Gastroesophageal sphincter (tissue), 4 donors: Measurements from ENCODE around the gene TTC3. TPM values are rescaled to one million over a fixed set of nuclear protein-coding genes. Genes with fewer than 3 reads are reported as not detected.

Experiments
- ATAC-seq: fragments of 150-250 bp; one replicate; pipeline ENCODE4 v1.9.1; 2016; ENCODE audit warnings: mild to moderate bottlenecking, moderate library complexity
- H3K27ac ChIP-seq, 4 donors: fragments of 200-600 bp; sonication (generic) in 3 of 4; 1 replicate in 3 of 4; 2 replicates in 1 of 4; pipeline ENCODE4 v1.5.1; 2016 to 2019
- H3K27me3 ChIP-seq: fragments of 200-600 bp; sonication (generic); one replicate; pipeline ENCODE4 v1.5.1; 2019
- H3K36me3 ChIP-seq, 2 donors: fragments of 200-600 bp; sonication (generic); one replicate each; pipeline ENCODE4 v1.5.1; 2019; ENCODE audit warnings: control low read depth in 1 of 2
- H3K4me1 ChIP-seq, 3 donors: fragments of 200-600 bp; sonication (generic); 1 replicate in 2 of 3; 2 replicates in 1 of 3; pipeline ENCODE4 v1.5.1; 2016 to 2019; ENCODE audit warnings: control low read depth in 2 of 3
- H3K4me3 ChIP-seq, 2 donors: fragments of 200-600 bp; sonication (generic); one replicate each; pipeline ENCODE4 v1.5.1; 2019; ENCODE audit warnings: mild to moderate bottlenecking in 1 of 2, moderate library complexity in 1 of 2
- H3K9me3 ChIP-seq, 3 donors: fragments of 200-600 bp; sonication (generic); one replicate each; pipeline ENCODE4 v1.5.1; 2017 to 2019; ENCODE audit warnings: control low read depth in 2 of 3
- EP300 ChIP-seq: sonication (generic); formaldehyde crosslinking; IDR thresholded peaks from one replicate; pipeline ENCODE4 v1.6.1; 2017; ENCODE audit warnings: antibody characterized with exemption, mild to moderate bottlenecking
- POLR2A ChIP-seq, 2 donors: fragments of 450-650 bp; IDR thresholded peaks; one replicate each; pipeline ENCODE4 v1.6.1; 2017; ENCODE audit warnings: antibody characterized with exemption in 2 of 2, mild to moderate bottlenecking in 2 of 2, moderate library complexity in 1 of 2
- POLR2AphosphoS5 ChIP-seq: sonication (generic); formaldehyde crosslinking; IDR thresholded peaks from one replicate; pipeline ENCODE4 v1.6.1; 2017; ENCODE audit warnings: antibody characterized with exemption
- WGBS, 2 donors: methylation state at CpG; one replicate each; pipeline ENCODE4 v1.1.5; 2018; ENCODE audit warnings: low coverage in 1 of 2; 5-methylcytosine and 5-hydroxymethylcytosine counted together
- total RNA-seq, 4 donors: library from RNA; depleted of rRNA; stranded (reverse); fragments of >200 nt; gene quantifications; one replicate each; pipeline ENCODE4 v1.1.0, GENCODE V29; 2016
- TF ChIP-seq, protein P1 (sequence below), 4 experiments: fragments of 200-600 bp in 2 of 4; fragments of 450-650 bp in 2 of 4; sonication (generic) in 1 of 4; IDR thresholded peaks; one replicate each; pipeline ENCODE4 v1.5.1; 2017 to 2019; ENCODE audit warnings: antibody characterized with exemption in 4 of 4, mild to moderate bottlenecking in 2 of 4, moderate library complexity in 2 of 4

The TTC3 gene
- total RNA-seq, 4 donors from 2014 or later = 85.1 to 157 (median 127) TPM

DNA sequence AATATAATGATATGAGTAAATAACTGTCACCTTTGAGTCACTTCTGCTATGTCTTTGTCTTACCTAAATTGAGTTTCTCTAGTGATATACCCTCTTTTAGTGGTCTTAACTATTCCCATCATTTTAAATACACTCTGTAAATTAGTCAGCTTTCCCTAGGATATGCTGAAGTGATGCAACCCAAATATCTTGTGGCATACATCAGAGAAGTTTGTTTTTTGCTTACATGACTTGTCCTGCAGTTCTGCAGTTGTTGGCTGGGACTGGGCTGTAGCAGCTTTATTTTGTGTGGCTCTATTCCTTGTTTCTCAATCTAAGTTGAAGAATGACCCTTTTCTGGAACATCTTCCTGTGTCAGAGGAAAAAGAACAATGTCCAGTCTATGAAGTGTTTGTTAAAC lies 76.4 kb downstream of the TTC3 start:
- peak; percentile 44 for TF ChIP-seq POLR2AphosphoS5
- TF ChIP-seq POLR2A (IDR thresholded peaks at IDR 0.05) = no peak
- H3K9me3 ChIP-seq = no peaks in the 10 kb centered on the region
- ATAC-seq = peak; percentile 74
- H3K4me3 ChIP-seq = no peak overlapping the region
- H3K27ac ChIP-seq = peak overlapping the region in 1 of 4 donors; percentile 53
- no peaks in the 10 kb centered on the region for H3K27me3 ChIP-seq
- H3K36me3 ChIP-seq = peaks cover 2 to 75% of the 10 kb centered on the region in 2 donors
- H3K4me1 ChIP-seq = peaks cover 0 to 19% (median 0%) of the 10 kb centered on the region in 3 donors

DNA sequence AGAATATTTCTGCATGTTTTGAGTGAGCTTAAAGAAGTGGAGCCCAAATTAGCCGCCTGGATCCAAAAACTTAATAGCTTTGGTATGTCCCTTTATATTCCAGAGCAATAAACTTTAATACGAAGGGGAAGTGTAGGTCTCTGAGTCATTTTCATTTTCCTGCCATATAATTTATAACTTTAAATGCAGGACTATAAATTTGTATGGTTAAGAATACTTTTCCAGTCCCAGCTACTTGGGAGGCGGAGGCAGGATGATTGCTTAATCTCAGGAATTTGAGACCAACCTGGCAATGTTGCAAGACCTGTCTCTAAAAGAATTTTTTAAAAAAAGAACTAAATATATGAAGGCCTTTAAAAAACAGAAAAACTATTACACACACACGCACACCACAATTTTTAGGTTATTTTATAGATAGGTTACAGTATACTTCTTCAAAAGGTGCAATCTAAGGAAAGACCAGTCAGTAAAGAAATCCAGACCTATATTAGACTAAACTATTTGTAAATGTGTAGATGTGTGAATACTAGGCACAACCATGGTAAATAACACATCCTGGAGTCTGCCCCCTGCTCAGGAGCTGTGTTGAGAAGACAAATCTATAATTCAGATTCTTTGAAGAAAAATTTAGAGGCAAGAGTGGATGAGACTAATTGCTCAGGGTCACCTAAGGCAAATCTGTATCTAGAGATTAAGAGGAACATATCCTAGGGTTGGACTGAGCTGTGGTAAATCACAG lies 80.3 kb downstream of the TTC3 start:
- ATAC-seq = no peak
- WGBS, 2 donors = 44 to 77% methylated on average over 4 of the region's 4 CpGs
- TF ChIP-seq POLR2A (IDR thresholded peaks at IDR 0.05) = no peak
- no peak for TF ChIP-seq EP300
- TF ChIP-seq POLR2AphosphoS5 = peak; percentile 34
- TF ChIP-seq, protein P1, sequence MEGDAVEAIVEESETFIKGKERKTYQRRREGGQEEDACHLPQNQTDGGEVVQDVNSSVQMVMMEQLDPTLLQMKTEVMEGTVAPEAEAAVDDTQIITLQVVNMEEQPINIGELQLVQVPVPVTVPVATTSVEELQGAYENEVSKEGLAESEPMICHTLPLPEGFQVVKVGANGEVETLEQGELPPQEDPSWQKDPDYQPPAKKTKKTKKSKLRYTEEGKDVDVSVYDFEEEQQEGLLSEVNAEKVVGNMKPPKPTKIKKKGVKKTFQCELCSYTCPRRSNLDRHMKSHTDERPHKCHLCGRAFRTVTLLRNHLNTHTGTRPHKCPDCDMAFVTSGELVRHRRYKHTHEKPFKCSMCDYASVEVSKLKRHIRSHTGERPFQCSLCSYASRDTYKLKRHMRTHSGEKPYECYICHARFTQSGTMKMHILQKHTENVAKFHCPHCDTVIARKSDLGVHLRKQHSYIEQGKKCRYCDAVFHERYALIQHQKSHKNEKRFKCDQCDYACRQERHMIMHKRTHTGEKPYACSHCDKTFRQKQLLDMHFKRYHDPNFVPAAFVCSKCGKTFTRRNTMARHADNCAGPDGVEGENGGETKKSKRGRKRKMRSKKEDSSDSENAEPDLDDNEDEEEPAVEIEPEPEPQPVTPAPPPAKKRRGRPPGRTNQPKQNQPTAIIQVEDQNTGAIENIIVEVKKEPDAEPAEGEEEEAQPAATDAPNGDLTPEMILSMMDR (IDR thresholded peaks at IDR 0.05) = no peak
- peaks cover 0 to 30% (median 0%) of the 10 kb centered on the region in 3 donors for H3K4me1 ChIP-seq
- H3K9me3 ChIP-seq = no peaks in the 10 kb centered on the region
- H3K4me3 ChIP-seq = no peak overlapping the region
- H3K36me3 ChIP-seq = peaks cover 2 to 65% of the 10 kb centered on the region in 2 donors
- H3K27me3 ChIP-seq = no peaks in the 10 kb centered on the region
- peak overlapping the region in 1 of 4 donors; percentile 63 for H3K27ac ChIP-seq

- TF ChIP-seq, protein P1 (IDR thresholded peaks at IDR 0.05) = no peak
- peak; percentile 21 for TF ChIP-seq POLR2AphosphoS5
- WGBS, 2 donors = 39 to 62% methylated on average over 6 to 7 of the region's 9 CpGs
Measured at GRCh38 chr21:37153935-37154350, 80.9 kb downstream of the TTC3 start.

GRCh38 chr21:37155186-37155585 lies 82.1 kb downstream of the TTC3 start:
- ATAC-seq = no peak
- 64 to 69% methylated on average over 3 of the region's 3 CpGs for WGBS, 2 donors
- no peaks in the 10 kb centered on the region for H3K9me3 ChIP-seq
- H3K27me3 ChIP-seq = no peaks in the 10 kb centered on the region
- H3K4me3 ChIP-seq = no peak overlapping the region
- H3K4me1 ChIP-seq = peaks cover 0 to 38% (median 0%) of the 10 kb centered on the region in 3 donors
- no peak for TF ChIP-seq POLR2A (IDR thresholded peaks at IDR 0.05)
- TF ChIP-seq, protein P1 (IDR thresholded peaks at IDR 0.05) = no peak
- no peak for TF ChIP-seq EP300
- TF ChIP-seq POLR2AphosphoS5 = no peak
- no peak overlapping the region for H3K27ac ChIP-seq
- peaks cover 2 to 61% of the 10 kb centered on the region in 2 donors for H3K36me3 ChIP-seq

More at GRCh38 chr21:37153935-37154350, 80.9 kb downstream of the TTC3 start:
- peaks cover 2 to 66% of the 10 kb centered on the region in 2 donors for H3K36me3 ChIP-seq
- peaks cover 0 to 33% (median 0%) of the 10 kb centered on the region in 3 donors for H3K4me1 ChIP-seq
- ATAC-seq = peak; percentile 50
- H3K4me3 ChIP-seq = no peak overlapping the region
- no peaks in the 10 kb centered on the region for H3K27me3 ChIP-seq
- no peaks in the 10 kb centered on the region for H3K9me3 ChIP-seq
- peak overlapping the region in 1 of 4 donors; percentile 63 for H3K27ac ChIP-seq

GRCh38 chr21:37157938-37158337 lies 84.9 kb downstream of the TTC3 start:
- H3K27ac ChIP-seq = no peak overlapping the region
- peaks cover 0 to 39% (median 0%) of the 10 kb centered on the region in 3 donors for H3K4me1 ChIP-seq
- TF ChIP-seq, protein P1 (IDR thresholded peaks at IDR 0.05) = no peak
- TF ChIP-seq POLR2A (IDR thresholded peaks at IDR 0.05) (no peak), EP300 (no peak), POLR2AphosphoS5 (no peak)
- no peaks in the 10 kb centered on the region for H3K9me3 ChIP-seq
- 73 to 77% methylated on average over 3 of the region's 3 CpGs for WGBS, 2 donors
- no peak overlapping the region for H3K4me3 ChIP-seq
- H3K36me3 ChIP-seq = peaks cover 0 to 58% of the 10 kb centered on the region in 2 donors
- no peak for ATAC-seq
- no peaks in the 10 kb centered on the region for H3K27me3 ChIP-seq
